Left lung (tissue), 10 donors: ENCODE measurements around the gene RAMAC. TPM values are rescaled to one million over a fixed set of nuclear protein-coding genes. Genes with fewer than 3 reads are reported as not detected.
"Not testable (repeated sequence)": the region's sequence is repeated elsewhere in the genome, so short reads cannot be mapped to it uniquely, and the experiment has no call there.

Experiments
- ATAC-seq: fragments of 200-7000 bp; cut with Tn5 transposase; one replicate; pipeline ENCODE4 v1.9.1; 2020; ENCODE audit warnings: moderate library complexity
- DNase-seq, 4 donors: peaks; one replicate each; pipeline ENCODE4 v3.0.0-alpha.2; 2013 to 2020
- H3K27ac ChIP-seq, 2 donors: fragments of 200-600 bp; sonication (generic) in 1 of 2; one replicate each; pipeline versions ENCODE4 v1.5.0 to v1.8.0; 2020 to 2021
- H3K27me3 ChIP-seq, 2 donors: fragments of 200-600 bp; sonication (generic) in 1 of 2; one replicate each; pipeline versions ENCODE4 v1.5.0 to v1.8.0; 2020 to 2021
- H3K36me3 ChIP-seq, 2 donors: fragments of 200-600 bp; sonication (generic) in 1 of 2; one replicate each; pipeline versions ENCODE4 v1.5.0 to v1.8.0; 2020 to 2021
- H3K4me1 ChIP-seq, 2 donors: fragments of 200-600 bp; one replicate each; pipeline ENCODE4 v1.8.0; 2021
- H3K4me3 ChIP-seq, 2 donors: fragments of 200-600 bp; sonication (generic) in 1 of 2; one replicate each; pipeline versions ENCODE4 v1.5.0 to v1.8.0; 2020 to 2021; ENCODE audit warnings: mild to moderate bottlenecking in 1 of 2
- H3K9me3 ChIP-seq, 2 donors: fragments of 200-600 bp; sonication (generic) in 1 of 2; one replicate each; pipeline versions ENCODE4 v1.5.0 to v1.8.0; 2020 to 2021
- CTCF ChIP-seq, 2 donors: fragments of 200-600 bp; sonication (generic) in 1 of 2; IDR thresholded peaks; one replicate each; pipeline versions ENCODE4 v1.5.0 to v1.8.0; 2021; ENCODE audit warnings: antibody characterized with exemption in 2 of 2
- intact Hi-C, 2 donors: fragments of 100-400 bp; cut with DNase I; formaldehyde crosslinking; loops; one replicate each; pipeline versions ENCODE4 v1.11.2 to v1.14.2; 2022
- polyA plus RNA-seq, 6 donors: library from polyadenylated mRNA; unstranded; fragments of 120-200 nt; gene quantifications; one replicate each; pipeline ENCODE4 v1.2.1, GENCODE V29; 2013; ENCODE audit not compliant: insufficient read length in 6 of 6
- total RNA-seq, 2 donors: library from RNA; stranded (reverse); fragmentation: NEBNext Ultra II Directional; extraction: Animal tissue kit (Norgen Biotek cat#: 25700); gene quantifications; one replicate each; pipeline ENCODE4 v1.2.1, GENCODE V29; 2021
- donor health status: DM: no; HTN: yes; CAD: no.
- donor health status: DM: no; HTN: no; CAD: no.

The RAMAC gene
- total and polyA plus RNA-seq, 8 donors, result 17.2 to 34.8 (median 33.0) TPM

GRCh38 chr15:82993144-82993543, 7.1 kb downstream of the RAMAC start:
- intact Hi-C loops, result no loop called here
- no peak for ATAC-seq
- H3K27me3 ChIP-seq, result no peaks in the 10 kb centered on the region
- H3K4me1 ChIP-seq, result no peaks in the 10 kb centered on the region
- DNase-seq, result no peak
- H3K4me3 ChIP-seq, result no peak overlapping the region
- H3K36me3 ChIP-seq, result peaks cover 0 to 30% of the 10 kb centered on the region in 2 donors
- H3K27ac ChIP-seq, result no peak overlapping the region
- TF ChIP-seq CTCF (IDR thresholded peaks at IDR 0.05), result no peak
- H3K9me3 ChIP-seq, result no peaks in the 10 kb centered on the region

GRCh38 chr15:82995076-82995475, 9.1 kb downstream of the RAMAC start:
- no peak overlapping the region for H3K4me3 ChIP-seq
- ATAC-seq (no peak), DNase-seq (no peak)
- no peaks in the 10 kb centered on the region for H3K9me3 ChIP-seq
- no peak for TF ChIP-seq CTCF (IDR thresholded peaks at IDR 0.05)
- no peaks in the 10 kb centered on the region for H3K27me3 ChIP-seq
- intact Hi-C loops, result no loop called here
- peaks cover 0 to 13% of the 10 kb centered on the region in 2 donors for H3K36me3 ChIP-seq
- peaks cover 0 to 4% of the 10 kb centered on the region in 2 donors for H3K4me1 ChIP-seq
- H3K27ac ChIP-seq, result no peak overlapping the region

- H3K9me3 ChIP-seq, result no peaks in the 10 kb centered on the region
- no peak for TF ChIP-seq CTCF (IDR thresholded peaks at IDR 0.05)
- intact Hi-C loops, result no loop called here
- DNase-seq, result no peak
- no peak for ATAC-seq
- H3K27me3 ChIP-seq, result no peaks in the 10 kb centered on the region
- H3K27ac ChIP-seq, result no peak overlapping the region
- no peak overlapping the region for H3K4me3 ChIP-seq
- H3K4me1 ChIP-seq, result peaks cover 0 to 9% of the 10 kb centered on the region in 2 donors
- peaks cover 0 to 8% of the 10 kb centered on the region in 2 donors for H3K36me3 ChIP-seq
Observed at GRCh38 chr15:82995938-82996337, 9.9 kb downstream of the RAMAC start.

- no peak for TF ChIP-seq CTCF (IDR thresholded peaks at IDR 0.05)
- intact Hi-C loops, result no loop called here
- no peak for DNase-seq
- H3K27ac ChIP-seq, result no peak overlapping the region
- H3K4me1 ChIP-seq, result peaks cover 0 to 9% of the 10 kb centered on the region in 2 donors
- H3K4me3 ChIP-seq, result no peak overlapping the region
- no peak for ATAC-seq
- no peaks in the 10 kb centered on the region for H3K9me3 ChIP-seq
- no peaks in the 10 kb centered on the region for H3K27me3 ChIP-seq
- peaks cover 0 to 6% of the 10 kb centered on the region in 2 donors for H3K36me3 ChIP-seq
Observed at GRCh38 chr15:82999426-82999825, 13.4 kb downstream of the RAMAC start.

GRCh38 chr15:82999905-83000671, 14.1 kb downstream of the RAMAC start:
- intact Hi-C loops, result no loop called here
- peaks cover 0 to 11% of the 10 kb centered on the region in 2 donors for H3K36me3 ChIP-seq
- no peaks in the 10 kb centered on the region for H3K9me3 ChIP-seq
- peaks cover 0 to 9% of the 10 kb centered on the region in 2 donors for H3K4me1 ChIP-seq
- peak; percentile 94 for ATAC-seq
- H3K27me3 ChIP-seq, result no peaks in the 10 kb centered on the region
- DNase-seq, result peak in 2 of 4 donors; percentile 47 to 56
- no peak for TF ChIP-seq CTCF (IDR thresholded peaks at IDR 0.05)
- peak overlapping the region in 1 of 2 donors; percentile 4 for H3K4me3 ChIP-seq
- no peak overlapping the region for H3K27ac ChIP-seq

- H3K9me3 ChIP-seq, H3K27me3 ChIP-seq, H3K27ac ChIP-seq, H3K4me3 ChIP-seq, H3K4me1 ChIP-seq, intact Hi-C loops, DNase-seq, ATAC-seq: not testable (repeated sequence)
- peaks cover 0 to 17% of the 10 kb centered on the region in 2 donors for H3K36me3 ChIP-seq
Observed at GRCh38 chr15:83000672-83001031, 14.6 kb downstream of the RAMAC start.
